ENCODE measurements around the gene SPTBN1. TPM values are rescaled to one million over a fixed set of nuclear protein-coding genes. Genes with fewer than 3 reads are reported as not detected.

The SPTBN1 gene
- total and polyA plus RNA-seq, 2 experiments from 2014 or later: 58.1 to 204 TPM

DNA sequence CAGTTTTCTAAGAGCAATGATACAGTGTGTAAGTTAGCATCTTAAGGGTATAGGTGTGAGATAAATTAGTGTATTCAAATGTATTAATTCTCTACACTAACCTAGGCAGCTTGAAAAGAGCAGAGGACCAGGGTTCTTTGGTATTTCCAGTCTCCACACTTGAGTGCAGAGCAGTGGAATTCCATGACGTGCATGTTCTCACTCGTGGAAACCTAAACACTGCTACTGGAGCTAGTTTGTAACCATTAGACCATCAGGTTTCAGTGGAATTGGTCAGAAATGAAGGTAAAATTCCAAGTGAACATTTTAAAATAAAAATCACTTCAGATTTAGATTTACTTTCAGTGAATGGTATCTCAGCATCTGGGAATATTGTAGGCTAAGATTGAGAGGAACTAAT, 9.0 kb downstream of the SPTBN1 start (continued):
- TF ChIP-seq, protein P1, sequence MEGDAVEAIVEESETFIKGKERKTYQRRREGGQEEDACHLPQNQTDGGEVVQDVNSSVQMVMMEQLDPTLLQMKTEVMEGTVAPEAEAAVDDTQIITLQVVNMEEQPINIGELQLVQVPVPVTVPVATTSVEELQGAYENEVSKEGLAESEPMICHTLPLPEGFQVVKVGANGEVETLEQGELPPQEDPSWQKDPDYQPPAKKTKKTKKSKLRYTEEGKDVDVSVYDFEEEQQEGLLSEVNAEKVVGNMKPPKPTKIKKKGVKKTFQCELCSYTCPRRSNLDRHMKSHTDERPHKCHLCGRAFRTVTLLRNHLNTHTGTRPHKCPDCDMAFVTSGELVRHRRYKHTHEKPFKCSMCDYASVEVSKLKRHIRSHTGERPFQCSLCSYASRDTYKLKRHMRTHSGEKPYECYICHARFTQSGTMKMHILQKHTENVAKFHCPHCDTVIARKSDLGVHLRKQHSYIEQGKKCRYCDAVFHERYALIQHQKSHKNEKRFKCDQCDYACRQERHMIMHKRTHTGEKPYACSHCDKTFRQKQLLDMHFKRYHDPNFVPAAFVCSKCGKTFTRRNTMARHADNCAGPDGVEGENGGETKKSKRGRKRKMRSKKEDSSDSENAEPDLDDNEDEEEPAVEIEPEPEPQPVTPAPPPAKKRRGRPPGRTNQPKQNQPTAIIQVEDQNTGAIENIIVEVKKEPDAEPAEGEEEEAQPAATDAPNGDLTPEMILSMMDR (conservative IDR thresholded peaks at IDR 0.05; ENCODE audit: low read depth in 2 of 2): no peak
- TF ChIP-seq, protein P2, sequence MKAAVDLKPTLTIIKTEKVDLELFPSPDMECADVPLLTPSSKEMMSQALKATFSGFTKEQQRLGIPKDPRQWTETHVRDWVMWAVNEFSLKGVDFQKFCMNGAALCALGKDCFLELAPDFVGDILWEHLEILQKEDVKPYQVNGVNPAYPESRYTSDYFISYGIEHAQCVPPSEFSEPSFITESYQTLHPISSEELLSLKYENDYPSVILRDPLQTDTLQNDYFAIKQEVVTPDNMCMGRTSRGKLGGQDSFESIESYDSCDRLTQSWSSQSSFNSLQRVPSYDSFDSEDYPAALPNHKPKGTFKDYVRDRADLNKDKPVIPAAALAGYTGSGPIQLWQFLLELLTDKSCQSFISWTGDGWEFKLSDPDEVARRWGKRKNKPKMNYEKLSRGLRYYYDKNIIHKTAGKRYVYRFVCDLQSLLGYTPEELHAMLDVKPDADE (IDR thresholded peaks at IDR 0.05): no peak
- TF ChIP-seq, protein P3, sequence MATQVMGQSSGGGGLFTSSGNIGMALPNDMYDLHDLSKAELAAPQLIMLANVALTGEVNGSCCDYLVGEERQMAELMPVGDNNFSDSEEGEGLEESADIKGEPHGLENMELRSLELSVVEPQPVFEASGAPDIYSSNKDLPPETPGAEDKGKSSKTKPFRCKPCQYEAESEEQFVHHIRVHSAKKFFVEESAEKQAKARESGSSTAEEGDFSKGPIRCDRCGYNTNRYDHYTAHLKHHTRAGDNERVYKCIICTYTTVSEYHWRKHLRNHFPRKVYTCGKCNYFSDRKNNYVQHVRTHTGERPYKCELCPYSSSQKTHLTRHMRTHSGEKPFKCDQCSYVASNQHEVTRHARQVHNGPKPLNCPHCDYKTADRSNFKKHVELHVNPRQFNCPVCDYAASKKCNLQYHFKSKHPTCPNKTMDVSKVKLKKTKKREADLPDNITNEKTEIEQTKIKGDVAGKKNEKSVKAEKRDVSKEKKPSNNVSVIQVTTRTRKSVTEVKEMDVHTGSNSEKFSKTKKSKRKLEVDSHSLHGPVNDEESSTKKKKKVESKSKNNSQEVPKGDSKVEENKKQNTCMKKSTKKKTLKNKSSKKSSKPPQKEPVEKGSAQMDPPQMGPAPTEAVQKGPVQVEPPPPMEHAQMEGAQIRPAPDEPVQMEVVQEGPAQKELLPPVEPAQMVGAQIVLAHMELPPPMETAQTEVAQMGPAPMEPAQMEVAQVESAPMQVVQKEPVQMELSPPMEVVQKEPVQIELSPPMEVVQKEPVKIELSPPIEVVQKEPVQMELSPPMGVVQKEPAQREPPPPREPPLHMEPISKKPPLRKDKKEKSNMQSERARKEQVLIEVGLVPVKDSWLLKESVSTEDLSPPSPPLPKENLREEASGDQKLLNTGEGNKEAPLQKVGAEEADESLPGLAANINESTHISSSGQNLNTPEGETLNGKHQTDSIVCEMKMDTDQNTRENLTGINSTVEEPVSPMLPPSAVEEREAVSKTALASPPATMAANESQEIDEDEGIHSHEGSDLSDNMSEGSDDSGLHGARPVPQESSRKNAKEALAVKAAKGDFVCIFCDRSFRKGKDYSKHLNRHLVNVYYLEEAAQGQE (IDR thresholded peaks at IDR 0.05; ENCODE audit: unreplicated experiment): no peak
- TF ChIP-seq EZH2phosphoT487 (IDR thresholded peaks at IDR 0.05; ENCODE audit: unreplicated experiment) (no peak), NANOG (IDR thresholded peaks at IDR 0.05; ENCODE audit: borderline replicate concordance) (no peak), EZH2 (IDR thresholded peaks at IDR 0.05; ENCODE audit: low read depth, unreplicated experiment) (no peak)

DNA sequence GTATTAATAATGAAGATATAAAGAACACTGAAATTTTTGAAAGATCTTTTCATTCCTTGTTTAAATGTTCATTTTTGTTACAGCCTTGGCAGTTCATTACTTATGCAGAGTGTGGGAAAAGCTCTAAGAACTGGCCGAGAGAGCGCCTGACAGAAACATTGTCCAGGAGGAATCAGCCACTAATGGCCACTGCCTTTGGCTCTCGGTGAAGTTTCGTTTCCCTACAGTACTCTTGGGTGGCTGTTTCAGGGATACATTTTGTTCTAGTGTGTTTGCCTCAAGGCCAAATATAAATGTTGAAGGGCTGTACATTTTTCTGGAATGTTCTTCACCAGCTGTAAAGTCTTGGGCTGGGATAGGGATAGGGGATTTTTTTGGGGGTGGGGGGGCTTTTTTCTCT, 10.7 kb downstream of the SPTBN1 start:
- ATAC-seq: no peak
- no peaks in the 10 kb centered on the region for H4K20me1 ChIP-seq (replicated peaks; ENCODE audit: insufficient read depth)
- H3K79me2 ChIP-seq (replicated peaks; ENCODE audit: insufficient read depth): peaks cover 44% of the 10 kb centered on the region

DNA sequence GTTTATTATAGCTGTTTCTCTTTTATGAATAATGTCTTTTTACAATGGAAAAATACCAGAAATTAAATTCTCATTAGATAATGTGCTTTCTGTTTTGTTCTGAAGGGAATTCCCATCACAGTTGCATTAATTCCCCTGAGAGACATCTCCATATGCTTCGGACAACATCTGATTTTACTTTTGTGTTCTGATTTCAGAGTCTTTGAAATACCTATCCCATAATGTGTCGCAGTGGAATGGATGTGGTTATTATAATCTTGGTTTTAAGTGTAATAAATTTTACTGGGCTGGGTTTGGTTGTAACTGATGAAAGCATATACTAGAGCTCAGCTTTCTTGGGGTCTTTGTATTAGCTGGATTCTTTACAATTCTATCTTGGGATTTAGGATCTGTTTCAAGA, 12.5 kb downstream of the SPTBN1 start:
- H3K9me2 ChIP-seq (ENCODE audit: insufficient read depth): no peaks in the 10 kb centered on the region
- no peaks in the 10 kb centered on the region for H3F3A ChIP-seq (replicated peaks; ENCODE audit: low read depth)
- H3K79me2 ChIP-seq (replicated peaks; ENCODE audit: insufficient read depth): peaks cover 33% of the 10 kb centered on the region
- H3K27ac ChIP-seq (ENCODE audit: low read depth): no peak overlapping the region
- H3K4me1 ChIP-seq (ENCODE audit: insufficient read depth): peaks cover 16% of the 10 kb centered on the region
- Mint-ChIP-seq H3K27ac (no peak overlapping the region; the same call in 1 of the 2 replicates), H3K36me3 (ENCODE audit: low read depth) (no peaks in the 10 kb centered on the region), H3K4me1 (peaks cover 41% of the 10 kb centered on the region), H3K4me3 (no peak overlapping the region), H3K27me3 (ENCODE audit: insufficient read depth, low read depth, poor library complexity) (no peaks in the 10 kb centered on the region), H3K9me3 (no peaks in the 10 kb centered on the region)
- no peak overlapping the region for H3K4me3 ChIP-seq
- no peaks in the 10 kb centered on the region for H3K36me3 ChIP-seq (ENCODE audit: insufficient read depth)
- no peaks in the 10 kb centered on the region for H3K27me3 ChIP-seq (ENCODE audit: insufficient read depth)
- no peaks in the 10 kb centered on the region for H4K20me1 ChIP-seq (replicated peaks; ENCODE audit: insufficient read depth)
- TF ChIP-seq, protein P3 (IDR thresholded peaks at IDR 0.05; ENCODE audit: unreplicated experiment): no peak
- no peak overlapping the region for H2AFZ ChIP-seq
- H3K4me2 ChIP-seq: no peak overlapping the region
- no peak for ATAC-seq
- no peak for DNase-seq (ENCODE audit: low spot score)

More for the DNA sequence above, 10.7 kb downstream of the SPTBN1 start:
- no peaks in the 10 kb centered on the region for H3K27me3 ChIP-seq (ENCODE audit: insufficient read depth)
- Mint-ChIP-seq H3K27me3 (ENCODE audit: insufficient read depth, low read depth, poor library complexity) (no peaks in the 10 kb centered on the region), H3K9me3 (no peaks in the 10 kb centered on the region), H3K27ac (no peak overlapping the region), H3K4me1 (peaks cover 31% of the 10 kb centered on the region), H3K36me3 (ENCODE audit: low read depth) (no peaks in the 10 kb centered on the region), H3K4me3 (no peak overlapping the region)
- no peak overlapping the region for H3K4me2 ChIP-seq
- no peaks in the 10 kb centered on the region for H3F3A ChIP-seq (replicated peaks; ENCODE audit: low read depth)
- H3K9me2 ChIP-seq (ENCODE audit: insufficient read depth): no peaks in the 10 kb centered on the region
- H3K4me1 ChIP-seq (ENCODE audit: insufficient read depth): peaks cover 13% of the 10 kb centered on the region
- no peak overlapping the region for H2AFZ ChIP-seq
- no peak overlapping the region for H3K4me3 ChIP-seq
- no peak for TF ChIP-seq ZNF114 (CRISPR knock-in tag; IDR thresholded peaks at IDR 0.05)
- no peaks in the 10 kb centered on the region for H3K36me3 ChIP-seq (ENCODE audit: insufficient read depth)
- H3K27ac ChIP-seq (ENCODE audit: low read depth): no peak overlapping the region
- DNase-seq (ENCODE audit: low spot score): no peak

Data from GM23338 (cell line).